Uterus (tissue), 2 donors: Measurements from ENCODE around the gene SHISAL1.

Experiments used
- CTCF ChIP-seq, 4 experiments: fragments of 200-600 bp in 2 of 4; fragments of 450-650 bp in 2 of 4; sonication (generic) in 2 of 4; IDR thresholded peaks; one replicate each; pipeline ENCODE4 v1.5.1; 2016 to 2019; ENCODE audit warnings: antibody characterized with exemption in 4 of 4, mild to moderate bottlenecking in 2 of 4, moderate library complexity in 1 of 4
- POLR2A ChIP-seq, 2 donors: fragments of 450-650 bp; IDR thresholded peaks; one replicate each; pipeline ENCODE4 v1.6.1; 2016; ENCODE audit warnings: antibody characterized with exemption in 2 of 2, mild to moderate bottlenecking in 1 of 2, moderate library complexity in 1 of 2

- TF ChIP-seq CTCF (IDR thresholded peaks at IDR 0.05) (no peak), POLR2A (IDR thresholded peaks at IDR 0.05) (no peak)
Observed at GRCh38 chr22:44287121-44287693, 25.5 kb downstream of the SHISAL1 start.
